ENCODE results near the gene SLC46A2. TPM values are rescaled to one million over a fixed set of nuclear protein-coding genes. Genes with fewer than 3 reads are reported as not detected.

Gene SLC46A2
- total RNA-seq, 1 experiment from 2014 or later = not detected

- Histone ChIP-seq H3K27ac (ENCODE audit: low read depth, low read length) (no peak overlapping the region), H3K9ac (ENCODE audit: low read length) (no peak overlapping the region), H4K20me1 (ENCODE audit: insufficient read depth) (no peaks in the 10 kb centered on the region), H3K4me2 (ENCODE audit: low read length) (no peak overlapping the region), H3K4me3 (replicated peaks in 1 of 2; ENCODE audit: low read depth in 1 of 2, low read length in 2 of 2) (no peak overlapping the region), H3K79me2 (ENCODE audit: insufficient read depth, low read length) (no peaks in the 10 kb centered on the region), H3K27me3 (ENCODE audit: insufficient read depth, low read length) (no peaks in the 10 kb centered on the region), H3K36me3 (ENCODE audit: control insufficient read depth in 1 of 2, insufficient read depth in 2 of 2, low read length in 2 of 2) (no peaks in the 10 kb centered on the region), H3K9me3 (ENCODE audit: control insufficient read depth in 1 of 2, insufficient read depth in 1 of 2, low read depth in 1 of 2, low read length in 2 of 2) (no peaks in the 10 kb centered on the region), H3K9me2 (ENCODE audit: insufficient read depth) (no peaks in the 10 kb centered on the region; the same call in 1 of the 2 replicates), H3K4me1 (ENCODE audit: control insufficient read depth in 1 of 2, insufficient read depth in 2 of 2, low read length in 2 of 2) (no peaks in the 10 kb centered on the region), H2AFZ (ENCODE audit: low read depth, low read length, poor library complexity, severe bottlenecking) (no peak overlapping the region)
- ChIA-PET CTCF (interaction anchor here (1.1 kb wide), 1 partner anchor 9 kb away, joined by 5 read pairs; no protein-coding TSS in a partner anchor), POLR2A (no interaction called here), RAD21 (ENCODE audit: low non-redundant PET in 1 of 2, low total read pairs in 2 of 2, uncharacterized antibody in 2 of 2, unreplicated experiment in 2 of 2) (no interaction called here)
- intact Hi-C loops (cut with micrococcal nuclease) = no loop called here
- no peak for DNase-seq (ENCODE audit: low read depth, low spot score)
- BruUV-seq (replicated peaks) = no TSS peak
- no peak for ATAC-seq
- TF ChIP-seq SIN3A (IDR thresholded peaks at IDR 0.05; ENCODE audit: low read depth) (no peak), ZFX (IDR thresholded peaks at IDR 0.05) (no peak), EGR1 (IDR thresholded peaks at IDR 0.05; ENCODE audit: low read depth) (no peak), POLR2AphosphoS5 (IDR thresholded peaks at IDR 0.05; ENCODE audit: low read depth, low read length) (no peak), ELF1 (IDR thresholded peaks at IDR 0.05; ENCODE audit: borderline replicate concordance, low read depth) (no peak), YY1 (IDR thresholded peaks at IDR 0.05; ENCODE audit: extremely low read depth, insufficient replicate concordance, low read depth, low read length) (no peak), ATF3 (IDR thresholded peaks at IDR 0.05) (no peak), CEBPB (IDR thresholded peaks at IDR 0.05; ENCODE audit: low read depth) (no peak), JUND (IDR thresholded peaks at IDR 0.05) (no peak), RAD21 (IDR thresholded peaks at IDR 0.05; ENCODE audit: low read depth) (no peak), CTCF (IDR thresholded peaks at IDR 0.05 in 2 of 3, conservative IDR thresholded peaks at IDR 0.05 in 1 of 3; ENCODE audit: borderline replicate concordance in 1 of 3, insufficient read depth in 1 of 3, low read depth in 2 of 3, low read length in 2 of 3) (no peak), REST (IDR thresholded peaks at IDR 0.05; ENCODE audit: low read depth) (no peak), TCF7L2 (IDR thresholded peaks at IDR 0.05; ENCODE audit: borderline replicate concordance, extremely low read depth, insufficient read depth, insufficient read length) (no peak), ZNF274 (IDR thresholded peaks at IDR 0.05; ENCODE audit: low read depth, low read length) (no peak), SRF (IDR thresholded peaks at IDR 0.05; ENCODE audit: low read depth) (no peak), SP1 (IDR thresholded peaks at IDR 0.05; ENCODE audit: low read depth) (no peak), FOSL1 (IDR thresholded peaks at IDR 0.05; ENCODE audit: low read depth) (no peak), ZBTB33 (IDR thresholded peaks at IDR 0.05; ENCODE audit: extremely low read depth, insufficient replicate concordance, low read length) (no peak), EZH2 (IDR thresholded peaks at IDR 0.05) (no peak), POLR2A (IDR thresholded peaks at IDR 0.05; ENCODE audit: borderline replicate concordance, extremely low read depth, insufficient read depth, insufficient read length) (no peak)
Measured at GRCh38 chr9:112911736-112912135, 21.1 kb upstream of the SLC46A2 start.

Data from HCT116 (cell line).